ENCODE results near the gene SNX20.

DNA sequence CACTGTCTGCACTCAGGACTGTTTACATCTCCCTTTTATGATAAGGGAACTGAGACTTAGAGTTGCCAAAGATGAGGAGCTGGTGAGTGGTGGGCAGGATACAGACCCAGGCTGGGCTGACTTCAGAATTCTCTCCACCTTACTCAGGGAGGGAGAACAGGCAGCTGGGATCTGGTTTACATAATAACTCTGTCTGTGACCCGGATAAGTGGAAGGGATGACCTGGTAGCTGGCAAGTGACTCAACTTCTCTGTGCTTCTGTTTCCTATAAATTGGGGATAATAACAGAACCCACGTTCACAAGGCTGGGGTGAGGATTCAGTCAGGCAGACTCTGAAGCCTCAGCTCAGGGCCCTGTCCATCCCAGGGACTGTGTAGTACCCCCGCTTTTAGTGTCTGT, 2.6 kb downstream of the SNX20 start:
- TF ChIP-seq, protein P1, sequence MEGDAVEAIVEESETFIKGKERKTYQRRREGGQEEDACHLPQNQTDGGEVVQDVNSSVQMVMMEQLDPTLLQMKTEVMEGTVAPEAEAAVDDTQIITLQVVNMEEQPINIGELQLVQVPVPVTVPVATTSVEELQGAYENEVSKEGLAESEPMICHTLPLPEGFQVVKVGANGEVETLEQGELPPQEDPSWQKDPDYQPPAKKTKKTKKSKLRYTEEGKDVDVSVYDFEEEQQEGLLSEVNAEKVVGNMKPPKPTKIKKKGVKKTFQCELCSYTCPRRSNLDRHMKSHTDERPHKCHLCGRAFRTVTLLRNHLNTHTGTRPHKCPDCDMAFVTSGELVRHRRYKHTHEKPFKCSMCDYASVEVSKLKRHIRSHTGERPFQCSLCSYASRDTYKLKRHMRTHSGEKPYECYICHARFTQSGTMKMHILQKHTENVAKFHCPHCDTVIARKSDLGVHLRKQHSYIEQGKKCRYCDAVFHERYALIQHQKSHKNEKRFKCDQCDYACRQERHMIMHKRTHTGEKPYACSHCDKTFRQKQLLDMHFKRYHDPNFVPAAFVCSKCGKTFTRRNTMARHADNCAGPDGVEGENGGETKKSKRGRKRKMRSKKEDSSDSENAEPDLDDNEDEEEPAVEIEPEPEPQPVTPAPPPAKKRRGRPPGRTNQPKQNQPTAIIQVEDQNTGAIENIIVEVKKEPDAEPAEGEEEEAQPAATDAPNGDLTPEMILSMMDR (IDR thresholded peaks at IDR 0.05) = no peak
- TF ChIP-seq POLR2A (IDR thresholded peaks at IDR 0.05) = no peak
